ENCODE measurements around the gene SCUBE1. TPM values are rescaled to one million over a fixed set of nuclear protein-coding genes. Genes with fewer than 3 reads are reported as not detected.
A peak's percentile ranks its signal among the peaks of the same experiment; 100 is the strongest.

Gene SCUBE1
- total RNA-seq, 1 donor from 2014 or later = 140 TPM

GRCh38 chr22:43160497-43161126 is 182.6 kb downstream of the SCUBE1 start:
- DNase-seq (ENCODE audit: low spot score) = no peak
- intact Hi-C loops (cut with DNase I) = no loop called here
- no peak for ATAC-seq

- intact Hi-C loops (cut with DNase I) = no loop called here
- ATAC-seq (no peak), DNase-seq (ENCODE audit: low spot score) (no peak)
Observed at GRCh38 chr22:43159484-43160178, 183.5 kb downstream of the SCUBE1 start.

GRCh38 chr22:43158778-43159483 is 184.2 kb downstream of the SCUBE1 start:
- DNase-seq (ENCODE audit: low spot score) = no peak
- intact Hi-C loops (cut with DNase I) = no loop called here
- no peak for ATAC-seq

- ATAC-seq (no peak), DNase-seq (ENCODE audit: low spot score) (no peak)
- intact Hi-C loops (cut with DNase I) = no loop called here
Observed at GRCh38 chr22:43157874-43158546, 185.2 kb downstream of the SCUBE1 start.

- ATAC-seq = no peak
Observed at GRCh38 chr22:43156413-43156812, 186.8 kb downstream of the SCUBE1 start.

GRCh38 chr22:43155789-43156188 is 187.4 kb downstream of the SCUBE1 start:
- intact Hi-C loops (cut with DNase I) = no loop called here
- no peak for ATAC-seq
- no peak for DNase-seq (ENCODE audit: low spot score)

More at GRCh38 chr22:43156413-43156812, 186.8 kb downstream of the SCUBE1 start:
- DNase-seq (ENCODE audit: low spot score) = no peak
- intact Hi-C loops (cut with DNase I) = no loop called here

GRCh38 chr22:43154887-43155536 is 188.2 kb downstream of the SCUBE1 start:
- ATAC-seq (peak; percentile 7), DNase-seq (ENCODE audit: low spot score) (no peak)
- intact Hi-C loops (cut with DNase I) = loop anchor here (5.0 kb wide), 1 partner anchor 1938 kb away; no protein-coding TSS in a partner anchor

- ATAC-seq = no peak
- intact Hi-C loops (cut with DNase I) = loop anchor here (5.0 kb wide), 1 partner anchor 1937 kb away; no protein-coding TSS in a partner anchor
- DNase-seq (ENCODE audit: low spot score) = no peak
Observed at GRCh38 chr22:43153899-43154298, 189.3 kb downstream of the SCUBE1 start.

- ATAC-seq = peak; percentile 64
- DNase-seq (ENCODE audit: low spot score) = peak; percentile 80
- intact Hi-C loops (cut with DNase I) = loop anchor here (5.0 kb wide), 1 partner anchor 1935 kb away; no protein-coding TSS in a partner anchor
Observed at GRCh38 chr22:43152357-43153071, 190.7 kb downstream of the SCUBE1 start.

GRCh38 chr22:43152003-43152356 is 191.2 kb downstream of the SCUBE1 start:
- no peak for DNase-seq (ENCODE audit: low spot score)
- peak; percentile 2 for ATAC-seq
- intact Hi-C loops (cut with DNase I) = loop anchor here (5.0 kb wide), 1 partner anchor 1935 kb away; no protein-coding TSS in a partner anchor

GRCh38 chr22:43151251-43152002 is 191.7 kb downstream of the SCUBE1 start, which contains the start of gene TSPO:
Gene TSPO, plus strand, starts transcription at chr22:43151559. Its CDS starts 7,680 bp downstream, at chr22:43159239.
- ATAC-seq (peak; percentile 72), DNase-seq (ENCODE audit: low spot score) (peak; percentile 90)
- intact Hi-C loops (cut with DNase I) = loop anchor here (5.0 kb wide), 1 partner anchor 1934 kb away; no protein-coding TSS in a partner anchor

- ATAC-seq (no peak), DNase-seq (ENCODE audit: low spot score) (no peak)
- intact Hi-C loops (cut with DNase I) = loop anchor here (5.0 kb wide), 1 partner anchor 1933 kb away; no protein-coding TSS in a partner anchor
Observed at GRCh38 chr22:43150731-43151206, 192.4 kb downstream of the SCUBE1 start.

- ATAC-seq (no peak), DNase-seq (ENCODE audit: low spot score) (no peak)
- intact Hi-C loops (cut with DNase I) = no loop called here
Observed at GRCh38 chr22:43148581-43148980, 194.6 kb downstream of the SCUBE1 start.

GRCh38 chr22:43147821-43148220 is 195.4 kb downstream of the SCUBE1 start:
- DNase-seq (ENCODE audit: low spot score) (no peak), ATAC-seq (no peak)
- intact Hi-C loops (cut with DNase I) = no loop called here
